H1 (cell line): ENCODE measurements around the gene CIDEA. TPM values are rescaled to one million over a fixed set of nuclear protein-coding genes. Genes with fewer than 3 reads are reported as not detected.
A peak's percentile ranks its signal among the peaks of the same experiment; 100 is the strongest.
"Not testable (repeated sequence)": the region's sequence is repeated elsewhere in the genome, so short reads cannot be mapped to it uniquely, and the experiment has no call there.

Experiments
- CTCF ChIA-PET: fragments of 300-600 bp; sonication (Branson Sonifier 250); formaldehyde crosslinking; loops from one replicate; lab custom pipeline; 2021; ENCODE audit not compliant: partially characterized antibody; lab: Charles Lee
- POLR2A ChIA-PET: fragments of 300-600 bp; sonication (Branson Sonifier 250); formaldehyde crosslinking; loops from one replicate; lab custom pipeline; 2021; ENCODE audit warnings: inconsistent platforms; ENCODE audit not compliant: partially characterized antibody; lab: Charles Lee
- DNase-seq, 2 experiments: peaks; one replicate each; pipeline versions ENCODE4 v3.0.0 to v3.0.0-alpha.2; 2010 to 2022; ENCODE audit warnings: low spot score in 2 of 2, low read depth in 1 of 2, mixed read lengths in 1 of 2
- FAIRE-seq: peaks from 2 replicates; lab custom pipeline; 2011; peaks lifted over from hg19 to GRCh38; lab: Jason Lieb, UNC
- H2AFZ ChIP-seq: 2 replicates; pipeline ENCODE4 v1.8.1; 2012; ENCODE audit warnings: low read length, inconsistent platforms
- H2AK5ac ChIP-seq: 2 replicates; pipeline ENCODE4 v1.6.1; 2013; ENCODE audit warnings: low read depth, low read length
- H2BK120ac ChIP-seq: replicated peaks from 2 replicates; pipeline ENCODE3; 2013; ENCODE audit warnings: low read depth, low read length, inconsistent platforms
- H2BK12ac ChIP-seq: 2 replicates; pipeline ENCODE4 v1.6.1; 2013; ENCODE audit warnings: low read depth, low read length
- H2BK15ac ChIP-seq: 2 replicates; pipeline ENCODE4 v1.6.1; 2013; ENCODE audit warnings: low read length
- H2BK20ac ChIP-seq: 2 replicates; pipeline ENCODE4 v1.6.1; 2013; ENCODE audit warnings: low read length
- H2BK5ac ChIP-seq: 2 replicates; pipeline ENCODE4 v1.6.1; 2013; ENCODE audit warnings: low read depth, low read length
- H3K14ac ChIP-seq: 2 replicates; pipeline ENCODE4 v1.6.1; 2013; ENCODE audit warnings: inconsistent platforms; ENCODE audit not compliant: insufficient read length
- H3K18ac ChIP-seq: 2 replicates; pipeline ENCODE4 v1.6.1; 2013; ENCODE audit warnings: low read length; ENCODE audit errors: extremely low read depth
- H3K23ac ChIP-seq: 2 replicates; pipeline ENCODE4 v1.6.1; 2013; ENCODE audit warnings: inconsistent platforms; ENCODE audit not compliant: insufficient read length
- H3K23me2 ChIP-seq: 2 replicates; pipeline ENCODE4 v1.6.1; 2013; ENCODE audit warnings: low read depth, low read length
- H3K27ac ChIP-seq: 2 replicates; pipeline ENCODE4 v1.6.1; 2011; ENCODE audit warnings: low read depth, low read length, inconsistent platforms
- H3K27me3 ChIP-seq, 4 experiments: replicated peaks in 1 of 4; 1 replicate in 1 of 4; 2 replicates in 3 of 4; pipeline versions ENCODE4 v1.6.1 to v1.8.1; 2011 to 2013; ENCODE audit warnings: low read length in 3 of 4, mild to moderate bottlenecking in 3 of 4, inconsistent platforms in 2 of 4, mixed read lengths in 2 of 4, moderate library complexity in 1 of 4; ENCODE audit not compliant: control insufficient read depth in 3 of 4, insufficient read depth in 3 of 4; ENCODE audit errors: extremely low read depth in 1 of 4
- H3K36me3 ChIP-seq, 4 experiments: 2 replicates each; pipeline versions ENCODE4 v1.6.1 to v1.8.1; 2011 to 2013; ENCODE audit warnings: mild to moderate bottlenecking in 4 of 4, low read length in 3 of 4, moderate library complexity in 2 of 4, control low read depth in 1 of 4, inconsistent platforms in 1 of 4; ENCODE audit not compliant: insufficient read depth in 4 of 4, control insufficient read depth in 2 of 4
- H3K4ac ChIP-seq: replicated peaks from 2 replicates; pipeline ENCODE3; 2013; ENCODE audit warnings: low read length, low read depth, mixed read lengths, inconsistent platforms; ENCODE audit not compliant: insufficient read length
- H3K4me1 ChIP-seq, 4 experiments: replicated peaks in 1 of 4; 1 replicate in 1 of 4; 2 replicates in 3 of 4; pipeline versions ENCODE4 v1.6.1 to v1.8.1; 2011 to 2013; ENCODE audit warnings: low read length in 3 of 4, inconsistent platforms in 2 of 4, mixed read lengths in 1 of 4; ENCODE audit not compliant: insufficient read depth in 4 of 4, control insufficient read depth in 3 of 4
- H3K4me2 ChIP-seq, 2 experiments: 2 replicates each; pipeline versions ENCODE4 v1.6.1 to v1.8.1; 2011 to 2013; ENCODE audit warnings: low read depth in 2 of 2, low read length in 2 of 2, control low read depth in 1 of 2, inconsistent platforms in 1 of 2, mild to moderate bottlenecking in 1 of 2; ENCODE audit not compliant: insufficient read depth in 1 of 2
- H3K4me3 ChIP-seq, 4 experiments: fragments of 200-600, 300-600 bp in 1 of 4; sonication (generic), shearing (Covaris generic), sonication (Bioruptor Twin) in 1 of 4; 2 replicates each; pipeline versions ENCODE4 v1.5.1 to v1.8.1; 2011 to 2016; ENCODE audit warnings: low read length in 4 of 4, low read depth in 3 of 4, control low read depth in 2 of 4, inconsistent platforms in 2 of 4, mild to moderate bottlenecking in 2 of 4, mixed read lengths in 1 of 4, moderate library complexity in 1 of 4; ENCODE audit not compliant: insufficient read depth in 2 of 4; ENCODE audit errors: extremely low read depth in 1 of 4
- H3K56ac ChIP-seq: replicated peaks from 2 replicates; pipeline ENCODE3; 2013; ENCODE audit warnings: low read depth, mild to moderate bottlenecking, mixed read lengths, low read length, inconsistent platforms; ENCODE audit not compliant: insufficient read length
- H3K79me1 ChIP-seq: 2 replicates; pipeline ENCODE4 v1.6.1; 2013; ENCODE audit warnings: low read depth, low read length, control low read depth
- H3K79me2 ChIP-seq, 2 experiments: 2 replicates each; pipeline versions ENCODE4 v1.6.1 to v1.8.1; 2012 to 2013; ENCODE audit warnings: low read length in 2 of 2, mild to moderate bottlenecking in 2 of 2, inconsistent platforms in 1 of 2; ENCODE audit not compliant: insufficient read depth in 2 of 2, control insufficient read depth in 1 of 2
- H3K9ac ChIP-seq, 4 experiments: replicated peaks in 1 of 4; 1 replicate in 1 of 4; 2 replicates in 3 of 4; pipeline versions ENCODE4 v1.6.1 to v1.8.1; 2011 to 2013; ENCODE audit warnings: low read depth in 3 of 4, low read length in 3 of 4, control low read depth in 2 of 4, mild to moderate bottlenecking in 2 of 4, moderate library complexity in 2 of 4, inconsistent platforms in 1 of 4; ENCODE audit errors: extremely low read depth in 1 of 4
- H3K9me3 ChIP-seq, 2 experiments: 2 replicates each; pipeline versions ENCODE4 v1.6.1 to v1.8.1; 2012 to 2013; ENCODE audit warnings: mild to moderate bottlenecking in 2 of 2, moderate library complexity in 2 of 2, control low read depth in 1 of 2, inconsistent platforms in 1 of 2, low read depth in 1 of 2, low read length in 1 of 2, mixed read lengths in 1 of 2; ENCODE audit not compliant: insufficient read depth in 2 of 2
- H4K20me1 ChIP-seq, 2 experiments: replicated peaks in 1 of 2; 2 replicates each; pipeline versions ENCODE3 to v1.8.1; 2011 to 2013; ENCODE audit warnings: inconsistent platforms in 2 of 2, low read length in 2 of 2, mild to moderate bottlenecking in 1 of 2; ENCODE audit not compliant: insufficient read depth in 2 of 2, control insufficient read depth in 1 of 2
- H4K5ac ChIP-seq: 2 replicates; pipeline ENCODE4 v1.6.1; 2013; ENCODE audit warnings: low read length, low read depth, mixed read lengths, inconsistent platforms; ENCODE audit not compliant: insufficient read length
- H4K8ac ChIP-seq: 2 replicates; pipeline ENCODE4 v1.8.0; 2013; ENCODE audit warnings: mild to moderate bottlenecking, moderate library complexity, low read length, inconsistent platforms; ENCODE audit not compliant: insufficient read depth; ENCODE audit errors: extremely low read depth
- H4K91ac ChIP-seq: replicated peaks from 2 replicates; pipeline ENCODE3; 2013; ENCODE audit warnings: low read length, mixed read lengths, inconsistent platforms; ENCODE audit not compliant: insufficient read length
- WGBS, 2 experiments: shearing (Covaris generic) in 1 of 2; methylation state at CpG; one replicate each; pipeline versions ENCODE4 v1.1.6 to v1.1.7; 2013 to 2015; ENCODE audit warnings: low lambda C conversion rate in 2 of 2, mixed read lengths in 2 of 2, inconsistent platforms in 1 of 2, low coverage in 1 of 2, missing lambda C conversion rate in 1 of 2; ENCODE audit not compliant: insufficient replicate concordance in 2 of 2, insufficient coverage in 1 of 2, insufficient read length in 1 of 2; ENCODE audit errors: extremely low coverage in 1 of 2, missing lambda C conversion rate in 1 of 2; 5-methylcytosine and 5-hydroxymethylcytosine counted together
- polyA plus RNA-seq, 7 experiments: library from polyadenylated mRNA; depleted of rRNA in 3 of 7; stranded (reverse) in 5 of 7; unstranded in 2 of 7; fragments of >200 nt in 5 of 7; fragments of 200-250 nt in 2 of 7; gene quantifications; 1 replicate in 5 of 7; 2 replicates in 1 of 7; 4 replicates in 1 of 7; pipeline versions ENCODE4 v1.2.1 to v1.2.3, GENCODE V29; 2011 to 2013; ENCODE audit warnings: missing spikeins in 2 of 7, mixed read lengths in 2 of 7
- total RNA-seq: library from RNA; stranded (reverse); fragmentation: NEBNext Ultra II Directional; extraction: Animal tissue kit (Norgen Biotek cat#: 25700); gene quantifications from 2 replicates; pipeline ENCODE4 v1.2.1, GENCODE V29; 2021

The CIDEA gene
- total and polyA plus RNA-seq, 2 of the 8 experiments (the other 6 are each of a cell fraction or from before 2014, with no cell fraction given): not detected

GRCh38 chr18:12227399-12228186 lies 26.6 kb upstream of the CIDEA start:
- H2BK15ac ChIP-seq, FAIRE-seq, H3K36me3 ChIP-seq, POLR2A ChIA-PET, H4K91ac ChIP-seq, H3K23ac ChIP-seq, CTCF ChIA-PET, H3K4me1 ChIP-seq, H3K18ac ChIP-seq, H3K27ac ChIP-seq, H2BK120ac ChIP-seq, H3K4ac ChIP-seq, H4K20me1 ChIP-seq, H3K79me1 ChIP-seq, H3K9me3 ChIP-seq, H4K8ac ChIP-seq, H3K27me3 ChIP-seq, H2BK20ac ChIP-seq, H3K23me2 ChIP-seq, H2AFZ ChIP-seq, H3K79me2 ChIP-seq, H2BK5ac ChIP-seq, H2BK12ac ChIP-seq, H4K5ac ChIP-seq, H3K14ac ChIP-seq, H3K56ac ChIP-seq, H2AK5ac ChIP-seq, H3K9ac ChIP-seq: not testable (repeated sequence)
- WGBS, 2 experiments: 36% methylated on average over 6 of the region's 27 CpGs; no CpG with 5 or more reads in 1 of the 2 experiments
- Histone ChIP-seq H3K4me3 (peak overlapping the region in 2 of 4 experiments; percentile 18 to 41; a peak in 2 of 8 replicates), H3K4me2 (peak overlapping the region in 1 of 2 experiments; percentile 50; a peak in 3 of 4 replicates)
- peak in 1 of 2 experiments; percentile 61 for DNase-seq

DNA sequence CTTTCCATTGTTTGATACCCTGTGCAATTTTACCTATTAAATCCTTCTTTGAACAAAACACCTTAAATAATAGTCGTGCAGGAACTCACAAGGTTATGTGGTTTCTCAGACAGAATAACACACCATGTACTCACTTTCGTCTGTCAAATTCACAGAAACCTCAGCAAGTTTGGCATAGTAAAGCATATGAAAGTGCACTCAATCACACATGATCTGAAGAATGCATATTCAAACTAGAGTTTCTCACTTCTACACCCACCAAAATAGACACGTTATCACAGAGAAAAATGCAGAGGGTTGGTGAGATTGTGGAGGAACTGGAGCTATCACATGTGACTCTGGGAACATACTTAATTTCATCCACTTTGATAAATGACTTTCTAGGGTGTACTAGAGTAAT lies 25.9 kb upstream of the CIDEA start:
- H3K56ac ChIP-seq, H3K18ac ChIP-seq, H4K8ac ChIP-seq, H4K91ac ChIP-seq, H3K79me1 ChIP-seq, H2BK5ac ChIP-seq, H2AFZ ChIP-seq, POLR2A ChIA-PET, H3K4me3 ChIP-seq, H3K23me2 ChIP-seq, H3K14ac ChIP-seq, H2BK12ac ChIP-seq, DNase-seq, H3K23ac ChIP-seq, H2AK5ac ChIP-seq, H3K79me2 ChIP-seq, CTCF ChIA-PET, H3K36me3 ChIP-seq, H2BK15ac ChIP-seq, H3K27ac ChIP-seq, H3K4me2 ChIP-seq, H3K4me1 ChIP-seq, H3K4ac ChIP-seq, H3K9ac ChIP-seq, FAIRE-seq, H3K27me3 ChIP-seq, H2BK120ac ChIP-seq, H3K9me3 ChIP-seq, H4K5ac ChIP-seq, H2BK20ac ChIP-seq, H4K20me1 ChIP-seq: not testable (repeated sequence)
- WGBS, 2 experiments: 73% methylated on average over 3 of the region's 3 CpGs; no CpG with 5 or more reads in 1 of the 2 experiments
